Right ventricle myocardium inferior (tissue), 1 donor: ENCODE measurements around the gene RPL21. TPM values are rescaled to one million over a fixed set of nuclear protein-coding genes. Genes with fewer than 3 reads are reported as not detected.
A peak's percentile ranks its signal among the peaks of the same experiment; 100 is the strongest.
"Not testable (repeated sequence)": the region's sequence is repeated elsewhere in the genome, so short reads cannot be mapped to it uniquely, and the experiment has no call there.

Source experiments
- ATAC-seq: fragments of 200-7000 bp; cut with Tn5 transposase; one replicate; pipeline ENCODE4 v1.9.1; 2020; ENCODE audit warnings: mild to moderate bottlenecking, moderate library complexity
- DNase-seq: peaks from one replicate; pipeline ENCODE4 v3.0.0; 2021; ENCODE audit errors: missing footprints
- intact Hi-C: fragments of 100-400 bp; cut with DNase I; formaldehyde crosslinking; loops from one replicate; pipeline ENCODE4 v1.11.0; 2022
- long read RNA-seq: library from polyadenylated mRNA; unstranded; transcript quantifications from one replicate; pipeline ENCODE4 v2.0.0, GENCODE V29; 2021
- total RNA-seq: library from RNA; stranded (reverse); fragmentation: NEBNext Ultra II Directional; extraction: Animal tissue kit (Norgen Biotek cat#: 25700); gene quantifications from one replicate; pipeline ENCODE4 v1.2.1, GENCODE V29; 2021
- donor health status: DM: no; HTN: yes; CAD: no; lungs with severe emphysema.

Gene RPL21
- total RNA-seq, result 782 TPM
- long read RNA-seq, transcript RPL21-202 (6 exons, 815 nt), result major isoform, 15 of 22 reads
- long read RNA-seq, partial matches to known transcripts, result 0 of 22 reads
- long read RNA-seq, other reads (novel, unspliced or antisense), result 2 of 22 reads

DNA sequence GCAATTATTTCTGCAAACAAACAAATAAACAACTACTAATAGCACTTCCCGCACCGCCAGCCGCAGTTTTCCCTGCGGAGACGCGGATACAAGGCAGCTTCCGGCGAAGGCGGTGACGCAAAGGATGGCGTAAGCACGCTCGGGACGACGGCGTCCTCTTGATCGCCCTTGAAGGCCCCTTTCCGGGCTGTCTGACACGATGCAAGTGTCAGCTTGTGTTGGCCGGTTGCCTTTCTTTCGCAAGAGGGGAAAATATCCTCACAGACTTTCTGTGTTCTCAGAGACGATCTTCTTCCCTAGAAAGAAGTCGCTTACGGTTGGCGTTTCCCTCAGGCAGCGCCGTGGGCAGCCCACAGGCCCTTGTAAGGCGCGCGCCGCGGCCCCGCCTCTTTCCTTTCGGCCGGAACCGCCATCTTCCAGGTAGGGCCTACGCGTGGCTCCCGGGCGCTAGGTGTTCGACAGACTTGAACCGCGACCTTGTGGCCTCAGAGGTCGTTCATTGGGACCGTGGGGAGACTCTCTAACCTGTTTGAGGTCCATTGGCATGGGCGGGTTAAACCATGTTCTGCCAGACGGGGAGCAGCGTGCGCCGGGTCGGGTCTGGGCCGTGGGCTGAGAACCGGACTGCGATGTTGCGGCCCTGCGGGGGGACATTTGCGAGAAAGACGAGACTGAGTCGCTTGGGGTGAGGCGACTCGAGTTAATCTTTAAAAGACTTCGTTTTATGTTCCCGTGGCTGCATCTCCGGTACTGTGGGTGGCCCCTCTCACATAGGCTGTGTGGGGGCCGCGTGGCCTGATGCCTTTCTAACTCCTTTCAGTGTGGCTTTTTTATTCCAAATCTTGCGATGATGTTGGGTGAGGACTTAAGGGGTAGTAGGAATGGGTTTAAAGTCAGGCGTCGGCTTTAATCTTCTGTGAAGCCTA lies at the start of gene RPL21:
Gene RPL21 (plus strand): TSS at position 393 of the 926 bp plus-strand sequence. CDS start 2,219 bp downstream, outside the sequence.
- intact Hi-C loops, result loop anchor here (1.0 kb wide), 1 partner anchor 19 kb away; the partner anchor contains the start of gene RASL11A
- ATAC-seq, result peak; percentile 99

GRCh38 chr13:27201661-27202060 lies 49.7 kb upstream of the RPL21 start:
- ATAC-seq, result no peak
- intact Hi-C loops, result loop anchor here (5.0 kb wide), 1 partner anchor 214 kb away; no protein-coding TSS in a partner anchor

More for the DNA sequence above, at the start of gene RPL21:
- DNase-seq, result peak; percentile 98

DNA sequence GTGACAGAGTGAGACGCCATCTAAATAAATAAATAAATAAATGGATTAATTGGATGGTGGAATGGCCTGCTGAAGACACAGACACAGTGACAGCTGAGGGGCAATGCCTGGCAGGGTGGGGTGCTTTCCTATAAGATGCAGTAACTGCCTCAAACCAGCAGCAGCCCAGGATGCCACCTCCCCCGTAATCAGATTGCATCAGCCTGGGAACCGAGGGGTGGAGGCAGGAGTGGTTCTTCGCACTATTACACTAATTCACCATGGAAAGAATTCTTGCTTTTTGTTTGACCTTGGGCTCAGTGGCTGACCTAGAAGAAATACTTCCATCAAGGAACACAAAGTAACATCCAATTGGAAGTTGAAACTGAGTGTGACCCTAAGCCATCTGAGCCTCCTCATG lies 48.2 kb upstream of the RPL21 start:
- intact Hi-C loops, result loop anchor here (5.0 kb wide), 1 partner anchor 216 kb away; no protein-coding TSS in a partner anchor
- DNase-seq, result no peak
- no peak for ATAC-seq

More at GRCh38 chr13:27201661-27202060, 49.7 kb upstream of the RPL21 start:
- no peak for DNase-seq

DNA sequence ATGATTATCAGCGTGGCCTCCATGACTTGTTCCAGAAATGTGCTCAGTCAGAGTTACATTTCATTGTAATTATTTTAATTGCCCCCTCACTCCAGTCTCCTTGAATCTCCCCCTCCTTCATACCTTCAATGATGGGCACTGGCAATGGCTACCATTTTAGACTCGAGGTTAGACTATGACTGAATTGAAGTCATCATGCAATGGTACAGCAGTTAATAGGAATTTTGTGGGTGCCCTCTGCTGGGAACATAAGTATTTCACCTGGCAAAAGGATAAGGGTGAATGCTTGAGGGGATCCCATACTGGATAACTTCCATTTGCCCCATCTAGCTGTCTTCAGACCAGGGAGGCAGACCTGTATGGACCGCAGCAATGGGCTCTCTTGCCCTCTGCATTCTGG lies 47.5 kb upstream of the RPL21 start:
- intact Hi-C loops, result loop anchor here (5.0 kb wide), 1 partner anchor 217 kb away; no protein-coding TSS in a partner anchor
- ATAC-seq, result peak; percentile 54
- no peak for DNase-seq

- DNase-seq (no peak), ATAC-seq (no peak)
- intact Hi-C loops, result no loop called here
These were observed 42.8 kb upstream of the RPL21 start for GRCh38 chr13:27208514-27208913.

DNA sequence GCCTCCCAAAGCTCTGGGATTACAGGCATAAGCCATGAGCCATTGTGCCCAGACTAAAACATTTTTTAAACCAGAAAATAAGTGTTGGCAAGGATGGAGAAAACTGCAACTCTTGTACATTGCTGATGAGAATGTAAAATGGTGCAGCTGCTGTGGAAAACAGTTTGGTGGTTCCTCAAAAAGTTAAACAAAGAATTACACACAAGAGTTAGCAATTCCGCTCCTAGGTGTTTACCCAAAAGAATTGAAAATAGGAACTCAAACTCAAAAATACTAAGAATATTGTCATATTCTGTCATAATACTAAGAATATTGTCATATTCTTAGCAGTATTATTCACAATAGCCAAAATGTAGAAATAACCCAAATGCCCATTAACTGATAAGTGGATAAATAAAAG lies 40.1 kb upstream of the RPL21 start:
- intact Hi-C loops, result no loop called here
- no peak for ATAC-seq
- no peak for DNase-seq

DNA sequence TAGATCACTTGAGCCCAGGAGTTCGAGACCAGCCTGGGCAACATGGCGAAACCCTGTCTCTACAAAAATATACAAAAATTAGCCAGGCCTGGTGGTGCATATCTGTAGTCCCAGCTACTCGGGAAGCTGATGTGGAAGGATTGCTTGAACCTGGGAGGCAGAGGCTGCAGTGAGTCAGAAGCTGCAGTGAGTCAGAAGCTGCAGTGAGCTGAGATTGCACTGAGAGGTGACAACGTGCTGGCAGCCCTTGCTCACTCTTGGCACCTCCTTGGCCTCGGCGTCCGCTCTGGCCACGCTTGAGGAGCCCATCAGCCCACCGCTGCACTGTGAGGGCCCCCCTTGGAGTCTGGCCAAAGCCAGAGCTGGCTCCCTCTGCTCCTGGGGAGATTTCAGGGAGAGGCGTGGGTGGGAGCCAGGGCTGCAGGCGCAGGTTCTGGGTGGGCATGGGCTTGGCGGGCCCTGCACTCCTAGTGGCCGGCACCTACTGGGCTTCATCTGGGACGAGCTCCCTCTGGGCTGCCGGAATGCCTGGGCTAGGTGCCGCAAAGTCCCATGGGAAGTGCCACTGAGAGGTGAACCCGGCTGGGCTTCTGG lies 39.5 kb upstream of the RPL21 start:
- no peak for DNase-seq
- intact Hi-C loops, result no loop called here
- no peak for ATAC-seq

DNA sequence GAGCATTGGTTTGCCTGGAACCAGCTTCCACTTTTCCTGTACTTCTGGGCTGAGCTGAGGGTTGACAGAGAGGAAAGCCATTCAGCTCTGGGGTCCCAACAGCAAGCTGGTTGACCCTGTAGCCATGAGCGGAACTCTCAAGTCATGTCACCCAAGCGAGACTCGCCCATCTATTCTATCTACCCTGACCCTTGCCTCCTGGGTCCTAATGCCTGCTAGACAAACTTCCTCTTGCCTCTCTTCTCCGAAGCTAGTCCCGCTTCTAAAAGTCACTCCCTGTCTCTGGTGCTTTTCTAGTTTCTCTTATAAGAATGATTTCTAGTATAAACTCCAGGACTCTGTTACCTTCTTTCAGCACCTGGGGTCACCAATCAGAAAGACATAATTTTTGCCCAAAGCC lies 38.0 kb upstream of the RPL21 start:
- DNase-seq, intact Hi-C loops: not testable (repeated sequence)

DNA sequence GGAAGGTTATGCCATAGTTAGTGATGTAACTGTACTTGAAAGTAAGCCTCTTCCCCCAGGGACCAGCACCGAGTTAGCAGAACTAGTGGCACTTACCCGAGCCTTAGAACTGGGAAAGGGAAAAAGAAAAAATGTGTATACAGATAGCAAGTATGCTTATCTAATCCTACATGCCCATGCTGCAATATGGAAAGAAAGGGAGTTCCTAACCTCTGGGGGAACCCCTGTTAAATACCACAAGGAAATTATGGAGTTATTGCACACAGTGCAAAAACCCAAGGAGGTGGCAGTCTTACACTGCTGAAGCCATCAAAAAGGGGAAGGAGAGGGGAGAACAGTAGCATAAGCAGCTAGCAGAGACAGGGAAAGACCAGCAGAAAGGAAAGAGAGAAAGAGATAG lies 33.6 kb upstream of the RPL21 start:
- ATAC-seq, DNase-seq, intact Hi-C loops: not testable (repeated sequence)

More for the DNA sequence above, 38.0 kb upstream of the RPL21 start:
- not testable (repeated sequence) for ATAC-seq

DNA sequence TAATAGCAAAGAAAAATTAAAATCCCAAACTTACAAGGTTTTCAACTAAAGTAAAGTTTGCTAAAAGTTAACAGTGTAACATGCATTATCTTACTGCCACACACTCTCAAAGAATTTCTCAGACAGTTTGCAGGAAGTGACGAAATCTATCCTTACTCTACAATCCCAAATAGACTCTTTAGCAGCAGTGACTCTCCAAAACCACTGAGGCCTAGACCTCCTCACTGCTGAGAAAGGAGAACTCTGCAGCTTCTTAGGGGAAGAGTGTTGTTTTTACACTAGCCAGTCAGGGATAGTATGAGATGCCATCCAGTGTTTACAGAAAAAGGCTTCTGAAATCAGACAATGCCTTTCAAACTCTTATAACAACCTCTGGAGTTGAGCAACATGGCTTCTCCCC lies 32.5 kb upstream of the RPL21 start:
- ATAC-seq, intact Hi-C loops, DNase-seq: not testable (repeated sequence)

- DNase-seq (no peak), ATAC-seq (no peak)
- intact Hi-C loops, result no loop called here
These were observed 31.7 kb upstream of the RPL21 start for GRCh38 chr13:27219611-27220010.

DNA sequence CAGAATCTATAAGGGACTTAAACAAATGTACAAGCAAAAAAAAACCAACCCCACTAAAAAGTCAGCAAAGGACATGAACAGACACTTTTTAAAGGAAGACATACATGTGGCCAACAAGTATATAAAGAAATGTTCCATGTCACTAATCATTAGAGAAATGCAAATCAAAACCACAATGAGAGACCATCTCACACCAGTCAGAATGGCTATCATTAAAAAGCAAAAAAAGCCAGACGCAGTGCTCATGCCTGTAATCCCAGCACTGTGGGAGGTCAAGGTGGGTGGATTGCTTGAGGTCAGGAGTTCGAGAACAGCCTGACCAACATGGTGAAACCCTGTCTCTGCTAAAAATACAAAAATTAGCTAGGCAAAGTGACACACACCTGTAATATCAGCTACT lies 29.3 kb upstream of the RPL21 start:
- ATAC-seq, intact Hi-C loops, DNase-seq: not testable (repeated sequence)

GRCh38 chr13:27226991-27227390 lies 24.4 kb upstream of the RPL21 start:
- no peak for DNase-seq
- intact Hi-C loops, result no loop called here
- no peak for ATAC-seq

DNA sequence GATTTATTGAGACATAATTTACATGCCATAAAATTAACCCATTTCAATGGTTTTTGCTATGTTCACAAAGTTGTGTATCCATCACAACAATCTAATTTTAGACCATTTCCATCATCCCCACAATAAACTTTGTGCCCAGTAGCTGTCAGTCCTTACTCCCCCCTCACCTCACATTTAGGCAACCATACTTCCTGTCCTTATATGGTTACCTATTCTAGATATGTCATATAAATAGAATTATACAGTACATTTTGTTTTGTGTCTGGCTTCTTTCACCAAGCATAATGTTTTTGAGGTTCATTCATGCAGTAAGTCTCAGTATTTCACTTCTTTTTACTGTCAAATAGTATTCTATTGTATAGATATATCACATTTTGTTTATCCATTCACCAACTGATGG lies 23.2 kb upstream of the RPL21 start:
- ATAC-seq (no peak), DNase-seq (no peak)
- intact Hi-C loops, result no loop called here

GRCh38 chr13:27229642-27230041 lies 21.7 kb upstream of the RPL21 start:
- DNase-seq, result no peak
- intact Hi-C loops, result no loop called here
- no peak for ATAC-seq

DNA sequence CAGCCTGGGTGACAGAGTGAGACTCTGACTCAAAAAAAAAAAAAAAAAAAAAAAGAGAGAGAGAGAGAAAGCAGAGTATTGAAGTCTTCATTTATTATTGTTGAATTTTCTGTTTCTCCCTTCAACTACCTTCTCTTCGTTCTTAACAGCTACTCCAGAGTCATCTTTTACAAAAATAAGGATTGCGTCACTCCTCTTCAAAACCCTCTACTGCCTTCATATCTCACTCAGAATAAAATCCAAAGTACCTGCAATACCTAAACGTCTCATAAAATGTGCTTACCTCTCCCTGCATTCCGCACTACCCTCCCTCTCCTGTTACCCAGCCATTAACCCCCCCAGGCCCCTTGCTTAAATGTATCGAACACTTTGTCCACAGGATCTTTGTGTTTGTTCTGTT lies 17.4 kb upstream of the RPL21 start:
- intact Hi-C loops, result no loop called here
- DNase-seq (no peak), ATAC-seq (no peak)

- no peak for DNase-seq
- no peak for ATAC-seq
- intact Hi-C loops, result no loop called here
These were observed 14.9 kb upstream of the RPL21 start for GRCh38 chr13:27236478-27236877.

DNA sequence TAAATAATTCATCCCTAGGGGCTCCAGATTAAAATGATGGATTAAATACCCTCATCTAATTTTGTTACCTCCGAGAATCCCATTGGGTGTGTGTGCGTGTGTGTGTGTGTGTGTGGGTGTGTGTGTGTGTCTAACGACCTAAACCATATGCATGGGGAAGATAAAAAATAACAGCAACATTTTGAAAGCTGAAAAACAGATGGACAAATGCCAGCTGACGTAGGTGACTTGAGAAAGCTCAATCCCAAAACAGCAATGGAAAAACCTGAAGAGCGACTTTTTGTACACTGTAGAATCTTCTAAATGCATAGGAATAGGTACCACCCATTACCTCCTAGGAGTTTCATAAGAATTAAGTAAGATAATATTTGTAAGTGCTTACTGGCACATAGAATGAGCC lies 8.7 kb upstream of the RPL21 start:
- no peak for ATAC-seq
- intact Hi-C loops, result no loop called here
- no peak for DNase-seq

- DNase-seq (no peak), ATAC-seq (no peak)
- intact Hi-C loops, result no loop called here
These were observed 5.7 kb upstream of the RPL21 start for GRCh38 chr13:27245610-27246009.

DNA sequence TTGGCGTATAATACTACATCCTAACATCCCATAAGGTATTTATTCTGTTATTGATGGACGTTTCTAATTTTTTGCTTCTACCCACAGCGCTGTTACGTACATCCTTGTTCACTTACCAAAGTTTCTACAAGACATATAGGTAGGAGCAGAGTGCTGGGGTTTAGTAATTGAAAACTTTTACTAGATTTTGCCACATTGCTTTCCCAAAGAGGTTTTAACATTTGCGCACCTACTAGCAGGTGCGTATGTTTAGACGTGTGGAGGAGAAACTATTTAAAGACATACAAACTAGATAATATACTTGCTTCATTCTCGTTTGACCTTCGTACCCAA lies 559 bp upstream of the RPL21 start:
- DNase-seq, result no peak
- no peak for ATAC-seq
- intact Hi-C loops, result loop anchor here (1.0 kb wide), 2 partner anchors 20 to 78 kb away; partner anchors contain the start of gene RASL11A
